Neural cell (in vitro differentiated cells): ENCODE results near the gene DRD2. TPM values are rescaled to one million over a fixed set of nuclear protein-coding genes. Genes with fewer than 3 reads are reported as not detected.

ENCODE experiments used
- H2AFZ ChIP-seq: fragments of 200-600, 300-800 bp; sonication (generic), shearing (Covaris generic); 2 replicates; pipeline ENCODE4 v1.6.0; 2014; ENCODE audit warnings: low read depth, mild to moderate bottlenecking, antibody characterized with exemption, low read length, moderate library complexity
- H3F3A ChIP-seq: fragments of 200-600 bp; shearing (Covaris generic); 2 replicates; pipeline ENCODE4 v1.6.1; 2016; ENCODE audit warnings: mild to moderate bottlenecking, moderate library complexity, mixed read lengths, antibody characterized with exemption, low read length; ENCODE audit not compliant: insufficient read depth, poor library complexity, severe bottlenecking
- H3K27ac ChIP-seq: fragments of 200-600, 300-800 bp; sonication (generic), shearing (Covaris generic); 2 replicates; pipeline ENCODE4 v1.5.1; 2014; ENCODE audit warnings: mild to moderate bottlenecking, low read length, moderate library complexity
- H3K27me3 ChIP-seq: fragments of 300-800, 200-600 bp; sonication (generic), shearing (Covaris generic); 2 replicates; pipeline ENCODE4 v1.6.0; 2014; ENCODE audit warnings: mild to moderate bottlenecking, low read depth, low read length, moderate library complexity; ENCODE audit not compliant: insufficient read depth
- H3K36me3 ChIP-seq: fragments of 300-800, 200-600 bp; sonication (generic), shearing (Covaris generic); 2 replicates; pipeline ENCODE4 v1.5.1; 2014; ENCODE audit warnings: mild to moderate bottlenecking, antibody characterized with exemption, low read length, moderate library complexity; ENCODE audit not compliant: insufficient read depth
- H3K4me2 ChIP-seq: fragments of 300-800, 200-600 bp; sonication (generic), shearing (Covaris generic); 2 replicates; pipeline ENCODE4 v1.6.0; 2014; ENCODE audit warnings: mild to moderate bottlenecking, low read length
- H3K4me3 ChIP-seq: fragments of 300-800, 200-600 bp; sonication (generic), shearing (Covaris generic); 2 replicates; pipeline ENCODE4 v1.5.1; 2014; ENCODE audit warnings: mild to moderate bottlenecking, low read length, moderate library complexity
- H3K79me2 ChIP-seq: fragments of 200-600 bp; shearing (Covaris generic); replicated peaks from 2 replicates; pipeline ENCODE4 v1.6.0; 2014; ENCODE audit warnings: mild to moderate bottlenecking, low read length, moderate library complexity; ENCODE audit not compliant: insufficient read depth
- H3K9ac ChIP-seq: fragments of 300-800, 200-600 bp; sonication (generic), shearing (Covaris generic); 2 replicates; pipeline ENCODE4 v1.6.1; 2016; ENCODE audit warnings: mild to moderate bottlenecking, low read length, mixed read lengths
- H3K9me2 ChIP-seq: fragments of 200-600 bp; shearing (Covaris generic); 2 replicates; pipeline ENCODE4 v1.6.1; 2016; ENCODE audit warnings: mild to moderate bottlenecking, low read length, mixed read lengths; ENCODE audit not compliant: insufficient read depth
- H3K9me3 ChIP-seq: fragments of 200-600, 300-800 bp; sonication (generic), shearing (Covaris generic); 2 replicates; pipeline ENCODE4 v1.6.1; 2016; ENCODE audit warnings: mild to moderate bottlenecking, mixed run types, low read length, moderate library complexity, mixed read lengths
- H4K20me1 ChIP-seq: fragments of 200-600 bp; shearing (Covaris generic); 2 replicates; pipeline ENCODE4 v1.6.1; 2016; ENCODE audit warnings: mild to moderate bottlenecking, mixed run types; ENCODE audit not compliant: insufficient read depth
- CTCF ChIP-seq: fragments of 450-650 bp; IDR thresholded peaks from 2 replicates; pipeline ENCODE4 v1.5.1; 2014; ENCODE audit warnings: antibody characterized with exemption, mild to moderate bottlenecking, moderate library complexity; ENCODE audit not compliant: poor library complexity, severe bottlenecking
- EP300 ChIP-seq: fragments of 450-650 bp; conservative IDR thresholded peaks from 2 replicates; pipeline ENCODE4 v1.6.1; 2014; ENCODE audit warnings: antibody characterized with exemption, mild to moderate bottlenecking, moderate library complexity; ENCODE audit not compliant: poor library complexity, severe bottlenecking
- EZH2 ChIP-seq: fragments of 200-600, 300-800 bp; shearing (Covaris generic), sonication (generic); IDR thresholded peaks from 2 replicates; pipeline ENCODE4 v1.6.1; 2014; ENCODE audit warnings: antibody characterized with exemption, low read length, borderline replicate concordance, mild to moderate bottlenecking; ENCODE audit not compliant: insufficient read depth, poor library complexity, severe bottlenecking
- MXI1 ChIP-seq: fragments of 450-650 bp; conservative IDR thresholded peaks from 2 replicates; pipeline ENCODE4 v1.6.1; 2014; ENCODE audit warnings: antibody characterized with exemption, mild to moderate bottlenecking; ENCODE audit not compliant: poor library complexity, severe bottlenecking
- POLR2AphosphoS5 ChIP-seq: IDR thresholded peaks from 2 replicates; pipeline ENCODE4 v1.6.1; 2012
- RAD21 ChIP-seq: fragments of 450-650 bp; conservative IDR thresholded peaks from 2 replicates; pipeline ENCODE4 v1.6.1; 2014; ENCODE audit warnings: antibody characterized with exemption, mild to moderate bottlenecking, moderate library complexity
- REST ChIP-seq: IDR thresholded peaks from 2 replicates; pipeline ENCODE4 v1.6.1; 2012; ENCODE audit warnings: borderline replicate concordance
- SMC3 ChIP-seq: fragments of 450-650 bp; conservative IDR thresholded peaks from 2 replicates; pipeline ENCODE4 v1.6.1; 2014; ENCODE audit warnings: antibody characterized with exemption, mild to moderate bottlenecking, moderate library complexity; ENCODE audit not compliant: poor library complexity
- TAF1 ChIP-seq: IDR thresholded peaks from 2 replicates; pipeline ENCODE4 v1.6.1; 2012; ENCODE audit warnings: low read depth
- polyA plus RNA-seq: library from polyadenylated mRNA; depleted of rRNA; stranded (reverse); fragments of >200 nt; gene quantifications from 2 replicates; pipeline ENCODE4 v1.2.3, GENCODE V29; 2014

Gene DRD2
- polyA plus RNA-seq, 1 donor from 2014 or later, result 0.24 TPM

- no peak overlapping the region for H3K9ac ChIP-seq
- no peaks in the 10 kb centered on the region for H3K36me3 ChIP-seq
- H3K4me3 ChIP-seq, result peak overlapping the region; percentile 63
- no peak overlapping the region for H3K4me2 ChIP-seq
- no peaks in the 10 kb centered on the region for H3K79me2 ChIP-seq
- peaks cover 57% of the 10 kb centered on the region for H3K27me3 ChIP-seq
- no peaks in the 10 kb centered on the region for H4K20me1 ChIP-seq
- TF ChIP-seq TAF1, result no peak
- TF ChIP-seq EZH2, result no peak
- TF ChIP-seq SMC3, result no peak
- no peak for TF ChIP-seq CTCF
- no peak for TF ChIP-seq REST
- TF ChIP-seq POLR2AphosphoS5, result peak; percentile 26
- TF ChIP-seq EP300, result no peak
- H3K27ac ChIP-seq, result no peak overlapping the region
- no peaks in the 10 kb centered on the region for H3K9me3 ChIP-seq
- H2AFZ ChIP-seq, result no peak overlapping the region
- no peaks in the 10 kb centered on the region for H3K9me2 ChIP-seq
- H3F3A ChIP-seq, result no peaks in the 10 kb centered on the region
These were observed 1.2 kb downstream of the DRD2 start for GRCh38 chr11:113473983-113474361.

GRCh38 chr11:113472471-113472870, 2.7 kb downstream of the DRD2 start:
- no peaks in the 10 kb centered on the region for H3F3A ChIP-seq
- H3K9ac ChIP-seq, result no peak overlapping the region
- peaks cover 56% of the 10 kb centered on the region for H3K27me3 ChIP-seq
- H3K4me3 ChIP-seq, result no peak overlapping the region
- H3K79me2 ChIP-seq, result no peaks in the 10 kb centered on the region
- no peaks in the 10 kb centered on the region for H3K9me3 ChIP-seq
- no peak for TF ChIP-seq EZH2
- TF ChIP-seq SMC3, result no peak
- TF ChIP-seq POLR2AphosphoS5, result no peak
- TF ChIP-seq REST, result no peak
- TF ChIP-seq CTCF, result no peak
- TF ChIP-seq TAF1, result no peak
- TF ChIP-seq MXI1, result no peak
- no peak for TF ChIP-seq EP300
- TF ChIP-seq RAD21, result no peak
- no peak overlapping the region for H2AFZ ChIP-seq
- no peaks in the 10 kb centered on the region for H3K36me3 ChIP-seq
- no peaks in the 10 kb centered on the region for H4K20me1 ChIP-seq
- H3K4me2 ChIP-seq, result no peak overlapping the region
- H3K27ac ChIP-seq, result no peak overlapping the region
- H3K9me2 ChIP-seq, result no peaks in the 10 kb centered on the region
